CD4-positive, alpha-beta T cell treated with Interleukin-15 for 4 hours (primary cell): Measurements from ENCODE around the gene SLC16A14.
"Not testable (repeated sequence)": the region's sequence is repeated elsewhere in the genome, so short reads cannot be mapped to it uniquely, and the experiment has no call there.

Source experiments
- DNase-seq: peaks from one replicate; pipeline ENCODE4 v3.0.0-alpha.2; 2020; ENCODE audit warnings: low spot score

The SLC16A14 gene

GRCh38 chr2:230068651-230069055 lies at the start of gene SLC16A14:
Gene SLC16A14 (minus strand): TSS chr2:230068924. CDS start chr2:230059352, 9,572 bp downstream.
- DNase-seq: no peak

- DNase-seq: no peak
Measured at GRCh38 chr2:230106771-230107170, 38.0 kb upstream of the SLC16A14 start.

GRCh38 chr2:230101967-230102366 lies 33.2 kb upstream of the SLC16A14 start:
- DNase-seq: not testable (repeated sequence)

- DNase-seq: no peak
Measured at GRCh38 chr2:230097841-230098240, 29.1 kb upstream of the SLC16A14 start.

GRCh38 chr2:230097424-230097823 lies 28.7 kb upstream of the SLC16A14 start:
- no peak for DNase-seq

GRCh38 chr2:230090967-230091366 lies 22.2 kb upstream of the SLC16A14 start:
- no peak for DNase-seq

- no peak for DNase-seq
Measured at GRCh38 chr2:230085201-230085600, 16.5 kb upstream of the SLC16A14 start.

GRCh38 chr2:230077851-230078547 lies 9.3 kb upstream of the SLC16A14 start:
- no peak for DNase-seq

- DNase-seq: no peak
Measured at GRCh38 chr2:230076819-230077218, 8.1 kb upstream of the SLC16A14 start.

- no peak for DNase-seq
Measured at GRCh38 chr2:230075988-230076631, 7.4 kb upstream of the SLC16A14 start.

- no peak for DNase-seq
Measured at GRCh38 chr2:230071421-230071820, 2.7 kb upstream of the SLC16A14 start.

GRCh38 chr2:230069402-230069801 lies 678 bp upstream of the SLC16A14 start:
- DNase-seq: no peak

GRCh38 chr2:230068016-230068650 lies 591 bp downstream of the SLC16A14 start:
- peak; percentile 6 for DNase-seq

GRCh38 chr2:230060672-230061293 lies 7.9 kb downstream of the SLC16A14 start:
- no peak for DNase-seq

GRCh38 chr2:230053753-230054478 lies 14.8 kb downstream of the SLC16A14 start:
- DNase-seq: no peak

GRCh38 chr2:230052299-230052698 lies 16.4 kb downstream of the SLC16A14 start:
- no peak for DNase-seq

- no peak for DNase-seq
Measured at GRCh38 chr2:230050136-230050535, 18.6 kb downstream of the SLC16A14 start.

GRCh38 chr2:230048010-230048671 lies 20.6 kb downstream of the SLC16A14 start:
- no peak for DNase-seq

- no peak for DNase-seq
Measured at GRCh38 chr2:230046491-230046890, 22.2 kb downstream of the SLC16A14 start.

- DNase-seq: no peak
Measured at GRCh38 chr2:230043461-230043860, 25.3 kb downstream of the SLC16A14 start.

- DNase-seq: no peak
Measured at GRCh38 chr2:230043025-230043424, 25.7 kb downstream of the SLC16A14 start.

GRCh38 chr2:230042195-230042594 lies 26.5 kb downstream of the SLC16A14 start:
- DNase-seq: no peak
